GM18519 (cell line): ENCODE data around the gene DEFB132.
A peak's percentile ranks its signal among the peaks of the same experiment; 100 is the strongest.

Experiments used
- ATAC-seq: cut with Tn5 transposase; IDR thresholded peaks from one replicate; pipeline ENCODE4 v1.9.1; 2021; ENCODE audit warnings: mild to moderate bottlenecking, moderate library complexity; ENCODE audit not compliant: unreplicated experiment, low FRiP score

Gene DEFB132

GRCh38 chr20:259981-260380 is 2.5 kb downstream of the DEFB132 start:
- no peak for ATAC-seq

- ATAC-seq = no peak
Observed at GRCh38 chr20:263701-264100, 6.2 kb downstream of the DEFB132 start.

- peak; percentile 71 for ATAC-seq
Observed at GRCh38 chr20:266596-267562, 9.4 kb downstream of the DEFB132 start.

DNA sequence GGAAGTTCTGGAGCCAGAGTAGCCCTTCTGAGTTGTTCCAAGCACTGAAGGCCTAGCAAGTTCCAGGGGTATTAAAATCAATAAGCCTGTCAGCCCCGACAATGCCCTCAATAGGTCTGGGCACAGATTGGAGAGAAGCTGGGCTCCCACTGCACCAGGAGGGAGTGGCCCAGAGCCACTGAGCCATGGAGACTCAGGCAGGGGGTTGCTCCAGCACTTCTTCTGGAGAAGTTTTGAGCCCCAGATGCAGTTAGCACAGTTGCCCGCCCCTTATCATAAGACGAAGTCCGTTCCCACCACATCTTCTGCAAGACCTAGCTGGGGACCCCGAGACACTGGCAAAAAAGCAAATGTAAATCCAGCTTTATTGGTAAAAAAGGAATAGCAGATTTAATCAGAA is 13.0 kb downstream of the DEFB132 start:
- ATAC-seq = no peak

GRCh38 chr20:271069-271468 is 13.5 kb downstream of the DEFB132 start:
- no peak for ATAC-seq

DNA sequence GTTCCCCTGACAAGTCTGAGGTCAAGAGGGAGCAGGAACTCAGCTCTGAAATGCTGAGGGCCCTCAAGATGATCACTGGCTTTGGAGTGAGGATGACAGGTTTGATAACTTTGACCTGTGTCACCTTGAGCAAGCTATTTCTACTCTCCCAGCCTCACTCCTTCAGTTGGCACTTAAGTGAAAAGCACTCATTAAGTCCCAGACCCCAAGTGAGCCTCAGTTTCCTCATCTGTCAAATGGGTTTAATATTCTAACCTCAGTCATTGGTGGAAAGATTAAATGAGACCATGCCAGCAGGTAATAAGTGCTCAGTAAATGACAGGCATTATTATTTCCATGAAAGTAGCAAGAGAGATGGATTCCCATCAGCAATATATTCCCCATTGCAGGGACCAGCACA is 14.0 kb downstream of the DEFB132 start:
- no peak for ATAC-seq

GRCh38 chr20:272718-273117 is 15.2 kb downstream of the DEFB132 start:
- ATAC-seq = no peak

DNA sequence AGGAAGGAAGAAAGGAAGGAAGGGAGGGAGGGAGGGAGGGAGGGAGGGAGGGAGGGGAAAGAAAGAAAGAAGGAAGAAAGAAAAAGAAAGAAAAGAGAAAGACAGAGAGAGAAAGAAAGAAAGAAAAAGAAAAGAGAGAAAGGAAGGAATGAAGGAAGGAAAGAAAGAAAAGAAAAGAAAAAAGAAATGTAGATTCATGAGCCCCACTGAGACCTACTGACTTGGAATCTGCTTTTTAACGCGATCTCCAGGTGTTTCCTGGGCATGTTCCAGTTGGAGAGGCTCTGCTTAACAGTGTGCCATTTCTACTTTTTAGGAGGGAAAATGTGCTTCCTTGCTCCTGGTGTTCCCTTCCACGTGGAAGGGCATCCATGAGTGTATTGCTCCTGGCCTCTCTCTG is 16.4 kb downstream of the DEFB132 start:
- ATAC-seq = no peak

GRCh38 chr20:275791-276190 is 18.3 kb downstream of the DEFB132 start:
- no peak for ATAC-seq

DNA sequence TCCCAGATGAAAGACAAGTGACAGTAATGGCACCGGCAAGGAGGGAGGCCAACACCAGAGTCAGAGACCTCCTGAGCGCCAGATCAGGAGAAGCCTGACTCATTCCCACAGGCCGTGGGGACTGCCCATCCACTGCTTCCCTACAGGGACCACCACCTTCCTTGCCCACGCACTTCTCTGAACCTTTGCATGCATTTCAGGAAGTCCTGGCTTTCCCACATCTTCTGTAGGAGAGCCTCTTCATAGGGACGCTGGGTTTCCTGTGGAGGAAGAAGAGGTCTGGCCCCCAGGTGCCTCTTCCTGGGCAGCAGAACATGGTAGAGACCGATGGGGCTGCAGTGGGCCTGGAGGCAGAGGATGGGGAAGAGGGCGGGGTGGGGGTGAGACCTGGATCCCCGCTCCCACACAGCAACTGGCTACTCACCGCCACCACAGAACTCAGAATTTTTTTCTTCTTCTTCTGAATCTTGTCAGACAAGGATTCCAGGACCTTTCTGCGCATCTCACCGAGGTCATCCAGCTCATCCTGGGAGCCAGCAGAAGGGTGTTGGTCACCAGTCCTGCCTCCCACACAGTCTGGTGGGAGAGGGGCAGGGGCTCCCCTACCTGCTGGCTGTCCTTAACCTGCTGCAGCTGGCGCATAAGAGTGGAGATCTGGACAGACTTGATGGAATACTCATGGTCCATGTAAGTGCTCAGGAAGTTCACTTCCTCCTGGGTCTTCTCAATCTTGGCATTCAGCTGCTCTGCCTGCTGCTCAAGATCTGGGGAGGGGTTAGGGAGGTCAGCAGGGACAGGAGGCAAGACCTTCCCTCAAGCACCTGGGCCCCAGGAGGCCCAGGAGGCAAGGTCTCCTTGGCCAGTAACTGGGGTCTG is 19.3 kb downstream of the DEFB132 start:
- ATAC-seq = no peak

DNA sequence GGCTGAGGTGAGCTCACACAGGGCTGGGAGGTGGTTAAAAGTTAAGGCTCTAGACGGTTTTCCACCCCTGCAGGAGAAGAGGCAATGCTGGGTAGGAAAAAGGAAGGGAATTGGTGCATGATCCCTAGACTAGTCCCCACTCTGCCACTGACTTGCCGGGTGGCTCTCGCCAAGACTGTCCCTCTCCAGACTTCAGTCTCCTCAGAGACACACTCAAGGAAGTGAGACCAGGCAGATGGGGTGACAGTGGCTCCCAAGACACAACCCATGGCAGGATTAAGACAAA is 19.9 kb downstream of the DEFB132 start:
- no peak for ATAC-seq

DNA sequence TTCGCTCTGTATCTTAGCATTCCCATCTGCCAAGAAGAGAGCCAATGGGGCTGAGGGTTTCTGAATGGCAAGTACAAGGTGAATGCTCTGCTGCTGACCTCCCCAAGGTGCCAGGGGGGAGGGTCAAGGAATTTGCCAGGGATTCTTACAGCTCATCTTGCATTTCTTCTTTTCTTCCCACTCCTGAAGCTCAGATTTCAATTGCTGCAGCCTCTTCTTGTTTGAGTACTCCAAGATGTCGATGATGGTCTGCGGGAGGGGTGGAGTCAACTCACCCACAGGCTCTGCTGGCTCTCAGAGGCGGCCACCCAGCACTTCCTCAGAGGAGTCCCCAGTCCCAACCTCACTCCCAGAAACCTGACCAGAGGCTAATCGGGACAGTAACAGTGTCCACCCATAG is 20.7 kb downstream of the DEFB132 start:
- no peak for ATAC-seq

DNA sequence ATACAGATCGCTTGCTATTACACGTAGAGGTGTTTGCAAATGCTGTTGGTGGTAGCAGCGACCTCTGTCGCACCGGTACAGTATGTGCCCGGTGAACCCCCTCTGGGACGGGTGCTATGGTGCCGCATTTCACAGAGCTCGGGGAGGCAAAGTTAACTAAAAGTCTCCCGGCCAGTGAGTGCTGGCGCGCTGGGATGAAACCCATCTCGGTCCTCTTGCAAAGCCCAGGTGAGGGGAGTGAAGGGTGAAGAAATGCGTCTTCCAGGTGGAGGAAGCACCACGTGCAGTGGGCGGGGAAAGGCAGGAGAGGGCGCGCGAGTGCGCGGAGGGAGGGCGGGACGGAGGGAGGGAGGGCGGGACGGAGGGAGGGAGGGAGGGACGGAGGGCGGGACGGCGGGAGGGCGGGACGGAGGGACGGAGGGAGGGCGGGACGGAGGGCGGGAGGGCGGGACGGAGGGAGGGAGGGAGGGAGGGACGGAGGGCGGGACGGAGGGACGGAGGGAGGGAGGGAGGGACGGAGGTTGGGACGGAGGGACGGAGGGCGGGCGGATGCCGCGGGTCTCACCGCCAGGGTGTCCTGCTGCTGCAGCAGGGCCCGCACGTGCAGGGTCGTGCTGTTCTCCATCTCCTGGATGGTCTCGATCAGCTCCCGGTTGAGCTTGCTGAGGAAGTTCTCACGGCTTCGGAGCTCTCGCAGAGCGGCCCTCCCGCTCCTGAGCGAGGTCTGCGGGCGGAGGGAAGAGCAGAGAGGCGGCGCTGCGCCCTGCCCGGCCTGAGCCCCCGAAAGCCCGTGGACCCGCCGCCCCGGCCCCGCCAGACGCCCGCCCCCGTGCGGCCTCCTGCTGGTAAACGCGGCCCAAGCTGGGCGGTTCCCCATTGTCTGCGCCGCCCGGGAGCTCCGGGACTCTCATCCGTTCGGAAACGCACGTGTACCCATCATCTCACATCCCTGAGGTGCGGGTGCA is 21.4 kb downstream of the DEFB132 start:
- ATAC-seq = no peak

GRCh38 chr20:284172-284571 is 26.6 kb downstream of the DEFB132 start:
- no peak for ATAC-seq

DNA sequence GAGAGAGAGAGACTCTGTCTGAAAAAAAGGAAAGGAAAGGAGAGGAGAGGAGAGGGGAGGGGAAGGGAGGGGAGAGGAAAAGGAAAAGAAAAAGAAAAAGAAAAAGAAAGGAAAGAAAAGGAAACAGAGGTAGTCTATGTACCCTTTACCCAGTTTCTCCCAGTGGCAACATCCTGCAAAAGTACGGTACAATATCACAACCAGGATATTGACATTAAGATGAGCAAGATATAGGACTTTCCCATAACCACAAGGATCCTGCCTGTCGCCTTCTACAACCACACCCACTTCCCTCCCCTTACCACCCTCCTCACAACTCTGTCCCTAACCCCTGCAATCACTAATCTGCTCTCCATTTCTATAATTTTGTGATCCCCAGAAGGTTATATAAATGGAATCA is 29.0 kb downstream of the DEFB132 start:
- no peak for ATAC-seq

DNA sequence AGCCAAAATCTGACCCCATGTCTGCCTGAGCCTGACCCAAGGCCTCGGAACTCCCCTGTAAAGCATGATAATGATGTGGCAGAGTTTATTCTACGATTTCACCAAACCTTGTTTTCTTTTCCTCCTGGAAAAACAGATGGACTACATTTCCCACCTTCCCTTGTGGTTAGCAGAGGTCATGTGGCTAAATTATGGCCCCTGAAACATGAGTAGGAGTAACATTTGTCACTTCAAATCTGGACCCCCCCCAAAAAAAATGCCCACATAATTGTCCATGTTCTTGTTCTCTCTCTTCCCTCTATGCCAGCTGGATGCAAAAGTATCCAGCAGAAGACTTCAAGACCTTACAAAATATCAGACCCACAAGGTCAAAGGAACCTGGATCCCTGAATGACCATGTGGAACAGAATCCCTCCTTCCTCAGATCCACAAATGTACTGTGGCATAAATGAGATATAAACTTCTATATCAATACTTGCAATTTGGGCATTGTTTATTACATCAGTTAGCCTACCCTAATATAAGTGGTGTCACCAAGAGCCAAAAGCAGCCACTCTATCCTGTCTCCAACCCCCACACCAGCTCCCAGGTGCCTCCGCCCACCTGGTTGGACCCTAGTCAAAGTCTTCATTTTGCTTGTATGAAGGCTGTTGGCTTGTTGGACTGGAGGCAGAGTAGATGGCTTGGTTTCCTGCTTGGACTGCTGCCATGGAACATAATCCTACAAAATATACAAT is 31.6 kb downstream of the DEFB132 start:
- ATAC-seq = no peak

GRCh38 chr20:289693-290083 is 32.2 kb downstream of the DEFB132 start:
- no peak for ATAC-seq

DNA sequence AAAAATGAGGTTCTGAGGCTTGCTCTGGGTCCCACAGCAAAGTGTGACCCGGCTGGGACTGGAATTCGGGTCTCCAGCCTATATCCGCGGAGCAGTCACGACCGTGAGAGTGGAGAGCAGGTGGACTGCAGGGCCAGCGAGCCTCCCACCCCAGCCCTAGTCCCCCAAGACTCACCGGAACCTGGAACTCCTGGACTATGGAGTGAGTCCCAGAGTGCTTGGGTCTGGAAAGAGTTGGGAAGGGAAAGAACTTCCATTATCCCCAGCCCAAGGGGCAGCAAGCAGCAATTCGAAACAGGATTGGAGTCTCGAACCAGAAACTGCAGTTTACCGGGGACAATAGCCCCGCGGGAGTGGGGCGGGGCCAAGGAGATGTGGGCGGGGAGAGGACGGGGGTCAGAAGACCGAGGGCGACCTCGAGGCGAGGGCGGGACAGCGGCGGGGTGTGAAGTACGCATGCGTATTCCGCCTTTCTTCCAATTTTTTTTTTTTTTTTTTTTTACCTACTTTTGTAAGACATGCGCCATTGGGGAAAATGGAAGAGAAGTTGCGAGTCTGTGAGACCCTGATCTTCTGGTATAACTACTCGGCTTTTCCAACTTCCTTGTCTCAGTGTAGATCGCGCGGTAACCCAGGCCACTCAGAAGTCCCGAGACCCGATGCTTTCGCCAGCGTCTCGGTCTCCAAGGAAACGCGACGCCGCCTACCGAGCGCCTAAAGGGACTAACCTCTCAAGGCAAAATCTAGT is 32.7 kb downstream of the DEFB132 start, which contains the start of gene C20orf96:
Gene C20orf96 (minus strand): TSS at position 667 of the 748 bp plus-strand sequence. CDS start 140 bp downstream, at position 527.
- peak; percentile 63 for ATAC-seq

GRCh38 chr20:294602-295001 is 37.1 kb downstream of the DEFB132 start:
- ATAC-seq = no peak
